GM12892 (cell line): ENCODE data around the gene VPS4B.

Experiments used
- POLR2AphosphoS5 ChIP-seq: IDR thresholded peaks from 2 replicates; pipeline ENCODE4 v1.6.1; 2011; ENCODE audit warnings: low read depth, low read length, control low read depth
- TAF1 ChIP-seq: IDR thresholded peaks from 2 replicates; pipeline ENCODE4 v1.6.1; 2011; ENCODE audit warnings: low read depth, mild to moderate bottlenecking, control low read depth, low read length, borderline replicate concordance

DNA sequence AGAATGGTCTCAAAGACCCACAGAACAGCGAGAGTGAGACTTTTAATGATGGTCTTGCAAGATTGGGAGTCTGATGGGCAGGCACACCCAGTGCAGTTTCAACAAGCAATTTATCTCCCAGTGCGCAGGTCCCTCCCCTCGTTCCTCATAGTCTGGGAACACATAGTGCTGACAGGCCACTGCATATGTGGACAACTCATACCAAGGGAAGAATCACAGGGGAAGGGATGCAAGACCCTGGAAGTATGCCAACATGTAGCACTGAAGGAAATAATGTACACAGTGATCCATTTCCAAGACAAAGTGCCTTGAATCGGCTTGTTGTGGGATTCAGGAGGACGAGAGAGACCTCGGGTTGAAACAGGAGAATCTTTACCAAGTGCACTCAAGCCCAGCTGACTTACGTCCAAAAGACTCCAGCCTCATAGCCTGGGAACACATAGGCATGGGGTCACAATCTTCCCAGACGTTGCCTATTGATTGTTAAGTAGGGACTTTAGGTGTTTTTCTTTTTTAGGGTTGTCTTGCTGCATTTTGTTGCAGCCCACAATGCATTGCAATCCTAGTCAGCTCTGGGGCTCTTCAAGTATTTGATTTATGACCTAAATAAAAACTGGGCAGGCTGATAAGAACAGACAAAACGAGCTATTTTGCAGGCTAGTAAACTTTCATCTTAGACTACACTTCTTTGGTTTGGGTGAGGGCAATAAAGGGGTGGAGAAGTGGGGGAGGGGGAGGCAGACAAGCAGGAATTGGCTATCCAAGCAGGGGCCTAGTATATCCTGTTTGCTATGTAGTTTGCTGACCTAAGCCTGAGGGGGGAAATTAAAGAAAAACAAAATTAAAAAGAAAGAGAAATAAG, 29.8 kb upstream of the VPS4B start:
- TF ChIP-seq POLR2AphosphoS5 (no peak), TAF1 (no peak)
